Hepatocyte (in vitro differentiated cells): Measurements from ENCODE around the gene TRANK1.
"Not testable (repeated sequence)": the region's sequence is repeated elsewhere in the genome, so short reads cannot be mapped to it uniquely, and the experiment has no call there.

ENCODE experiments used
- EZH2phosphoT487 ChIP-seq: fragments of 200-600 bp; sonication (generic); IDR thresholded peaks from one replicate; pipeline ENCODE4 v1.6.1; 2018; ENCODE audit warnings: antibody characterized with exemption, mild to moderate bottlenecking, low read depth, moderate library complexity; ENCODE audit not compliant: unreplicated experiment, severe bottlenecking
- TF ChIP-seq, protein P1 (sequence below): fragments of 200-600 bp; sonication (generic); IDR thresholded peaks from 2 replicates; pipeline ENCODE4 v1.5.1; 2016; ENCODE audit warnings: antibody characterized with exemption, mild to moderate bottlenecking; ENCODE audit not compliant: poor library complexity

DNA sequence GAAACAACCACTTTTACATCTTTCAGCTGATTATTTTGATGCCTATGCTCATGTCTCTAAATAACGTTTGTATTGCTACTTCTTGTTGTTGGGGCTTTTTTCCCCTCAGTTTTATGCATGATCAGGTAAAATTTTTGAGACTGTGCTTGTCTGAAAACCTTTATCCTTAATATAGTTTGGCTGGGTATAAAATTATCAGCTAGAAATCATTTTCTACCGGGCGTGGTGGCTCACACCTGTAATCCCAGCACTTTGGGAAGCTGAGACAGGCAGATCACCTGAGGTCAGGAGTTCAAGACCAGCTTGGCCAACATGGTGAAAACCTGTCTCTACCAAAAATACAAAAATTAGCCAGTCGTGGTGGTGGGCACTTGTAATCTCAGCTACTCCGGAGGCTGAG, 3.0 kb upstream of the TRANK1 start:
- TF ChIP-seq, protein P1, sequence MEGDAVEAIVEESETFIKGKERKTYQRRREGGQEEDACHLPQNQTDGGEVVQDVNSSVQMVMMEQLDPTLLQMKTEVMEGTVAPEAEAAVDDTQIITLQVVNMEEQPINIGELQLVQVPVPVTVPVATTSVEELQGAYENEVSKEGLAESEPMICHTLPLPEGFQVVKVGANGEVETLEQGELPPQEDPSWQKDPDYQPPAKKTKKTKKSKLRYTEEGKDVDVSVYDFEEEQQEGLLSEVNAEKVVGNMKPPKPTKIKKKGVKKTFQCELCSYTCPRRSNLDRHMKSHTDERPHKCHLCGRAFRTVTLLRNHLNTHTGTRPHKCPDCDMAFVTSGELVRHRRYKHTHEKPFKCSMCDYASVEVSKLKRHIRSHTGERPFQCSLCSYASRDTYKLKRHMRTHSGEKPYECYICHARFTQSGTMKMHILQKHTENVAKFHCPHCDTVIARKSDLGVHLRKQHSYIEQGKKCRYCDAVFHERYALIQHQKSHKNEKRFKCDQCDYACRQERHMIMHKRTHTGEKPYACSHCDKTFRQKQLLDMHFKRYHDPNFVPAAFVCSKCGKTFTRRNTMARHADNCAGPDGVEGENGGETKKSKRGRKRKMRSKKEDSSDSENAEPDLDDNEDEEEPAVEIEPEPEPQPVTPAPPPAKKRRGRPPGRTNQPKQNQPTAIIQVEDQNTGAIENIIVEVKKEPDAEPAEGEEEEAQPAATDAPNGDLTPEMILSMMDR, result not testable (repeated sequence)
- TF ChIP-seq EZH2phosphoT487, result not testable (repeated sequence)
